HG02970 (cell line): ENCODE data around the gene SLC23A2.
"Not testable (repeated sequence)": the region's sequence is repeated elsewhere in the genome, so short reads cannot be mapped to it uniquely, and the experiment has no call there.

Experiments
- ATAC-seq: cut with Tn5 transposase; IDR thresholded peaks from one replicate; pipeline ENCODE4 v1.9.1; 2021; ENCODE audit warnings: mild to moderate bottlenecking, moderate library complexity, moderate number of reproducible peaks; ENCODE audit not compliant: unreplicated experiment, low FRiP score

Gene SLC23A2

DNA sequence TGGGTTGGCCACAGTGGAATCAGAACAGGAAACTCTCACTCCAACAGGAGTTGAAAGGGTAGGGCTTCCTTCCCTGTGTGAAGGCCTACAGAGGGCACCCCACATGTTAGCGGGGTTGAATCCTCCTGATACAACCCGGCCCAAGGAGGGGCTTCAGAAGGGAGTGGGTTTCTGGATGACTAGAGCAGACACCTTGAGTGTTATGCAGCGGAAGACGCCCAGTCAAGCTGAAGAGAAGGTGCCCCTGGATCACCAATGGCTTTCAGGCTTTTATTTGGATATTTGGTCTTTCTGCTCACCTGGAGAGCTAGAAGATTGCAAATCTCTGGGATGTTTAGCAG is 146.8 kb downstream of the SLC23A2 start:
- no peak for ATAC-seq

- ATAC-seq = no peak
These were observed 147.4 kb downstream of the SLC23A2 start for GRCh38 chr20:4853757-4854560.

DNA sequence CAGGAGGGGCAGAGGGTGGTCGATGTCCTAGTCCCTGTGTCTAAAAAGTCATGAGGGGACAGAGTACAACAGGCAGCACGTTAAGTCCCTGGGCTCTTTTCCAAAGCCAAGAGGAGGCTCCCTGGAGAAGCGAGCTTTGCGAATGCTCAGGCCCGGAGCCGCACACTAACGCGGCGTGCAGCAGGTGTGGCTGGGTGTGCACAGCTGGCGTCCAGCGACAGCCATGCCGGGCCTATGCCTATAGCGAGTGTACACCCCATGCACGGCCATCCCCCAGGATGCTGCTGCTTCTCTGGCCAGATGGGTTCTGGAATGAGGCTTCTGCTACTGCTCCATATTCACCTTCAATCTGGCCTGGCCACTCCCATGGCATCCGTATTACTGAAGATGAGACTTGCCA is 148.3 kb downstream of the SLC23A2 start:
- ATAC-seq = no peak

- ATAC-seq = no peak
These were observed 150.3 kb downstream of the SLC23A2 start for GRCh38 chr20:4850960-4851359.

DNA sequence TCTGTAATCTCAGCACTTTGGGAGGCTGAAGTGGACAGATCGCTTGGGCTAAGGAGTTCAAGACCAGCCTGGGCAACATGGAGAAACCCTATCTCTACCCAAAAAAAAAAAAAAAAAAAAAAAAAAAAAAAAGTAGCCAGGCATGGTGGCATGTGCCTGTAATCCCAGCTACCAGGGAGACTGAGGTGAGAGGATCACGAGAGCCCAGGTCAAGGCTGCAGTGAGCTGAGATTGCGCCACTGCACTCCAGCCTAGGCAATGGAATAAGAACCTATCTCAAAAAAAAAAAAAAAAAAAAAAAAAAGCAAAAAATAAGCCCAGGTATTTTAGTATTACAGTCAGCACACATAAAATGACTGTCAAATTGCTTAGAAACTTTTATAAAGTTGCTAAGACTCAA is 152.5 kb downstream of the SLC23A2 start:
- ATAC-seq = not testable (repeated sequence)

DNA sequence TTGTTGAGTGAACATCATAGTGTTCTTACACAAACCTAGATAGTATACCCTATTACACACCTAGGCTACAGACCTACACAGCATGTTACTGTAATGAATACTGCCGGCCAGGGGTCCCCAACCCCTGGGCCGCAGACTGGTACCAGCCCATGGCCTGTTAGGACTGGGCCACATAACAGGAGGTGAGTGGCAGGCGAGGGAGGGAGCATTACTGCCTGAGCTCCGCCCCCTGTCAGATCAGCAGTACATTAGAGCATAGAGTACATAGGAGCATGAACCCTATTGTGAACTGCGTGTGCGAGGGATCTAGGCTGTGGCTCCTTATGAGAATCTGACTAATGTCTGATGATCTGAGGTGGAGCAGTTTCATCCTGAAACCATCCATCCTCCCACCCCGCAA is 153.3 kb downstream of the SLC23A2 start:
- ATAC-seq = no peak

DNA sequence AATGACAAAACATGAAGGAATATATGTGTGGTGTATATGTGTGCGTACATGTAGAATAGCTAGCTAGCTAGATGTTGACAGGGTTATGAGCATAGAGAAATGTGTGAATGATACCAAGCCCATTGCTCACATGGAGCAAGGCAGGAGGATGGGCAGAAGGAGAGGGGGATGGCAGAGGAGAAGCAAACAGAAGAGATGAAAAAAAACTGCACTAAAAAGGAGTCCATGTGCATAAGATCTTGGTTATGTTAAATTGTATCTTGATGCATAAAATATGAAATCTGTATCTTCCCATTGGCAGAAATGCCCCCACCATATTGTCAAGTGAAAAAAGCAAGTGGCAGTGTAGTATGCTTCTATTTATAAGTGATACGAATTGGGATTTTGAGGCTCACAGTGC is 154.5 kb downstream of the SLC23A2 start:
- ATAC-seq = no peak

GRCh38 chr20:4844751-4845465 is 156.4 kb downstream of the SLC23A2 start:
- no peak for ATAC-seq

GRCh38 chr20:4844325-4844724 is 157.0 kb downstream of the SLC23A2 start:
- ATAC-seq = no peak

DNA sequence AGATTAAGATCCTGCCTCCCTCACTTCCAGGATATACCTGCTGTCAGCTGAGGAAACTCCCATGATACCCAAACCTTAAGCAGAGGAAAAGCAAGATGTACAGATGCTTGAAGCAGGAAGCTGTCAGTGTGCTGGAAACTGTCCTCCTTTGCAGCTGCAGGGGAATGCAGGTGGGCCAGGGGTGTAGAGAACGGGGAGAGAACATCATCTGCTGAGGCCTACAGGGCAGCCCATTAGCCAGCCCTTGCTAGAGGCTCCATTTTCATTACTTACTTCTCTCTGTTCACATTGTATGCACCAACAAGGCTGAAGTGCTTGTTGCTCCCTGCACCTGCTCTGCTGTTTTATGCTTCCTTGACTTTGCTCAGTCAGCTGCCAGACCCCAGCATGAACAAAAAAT is 160.5 kb downstream of the SLC23A2 start:
- no peak for ATAC-seq

- no peak for ATAC-seq
These were observed 162.8 kb downstream of the SLC23A2 start for GRCh38 chr20:4838526-4838925.

DNA sequence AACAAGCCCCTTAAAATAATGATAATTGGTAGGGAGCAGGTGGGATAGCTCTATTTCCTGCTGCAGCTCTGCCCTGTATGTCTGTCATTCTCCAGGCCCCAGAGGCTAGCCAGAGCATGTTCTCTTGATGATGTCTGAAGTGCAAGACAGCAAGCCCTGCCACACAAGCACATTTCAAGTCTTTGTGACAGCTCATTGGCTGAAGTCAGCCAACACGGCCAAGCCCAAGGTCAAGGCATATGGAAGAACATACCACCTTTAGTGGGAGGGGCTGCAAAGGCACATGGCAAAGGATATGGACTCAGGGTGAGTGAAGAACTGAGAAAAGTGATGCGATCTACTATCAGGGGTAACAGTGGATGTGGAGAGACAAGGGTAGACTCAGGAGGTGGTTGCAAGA is 163.6 kb downstream of the SLC23A2 start:
- no peak for ATAC-seq

DNA sequence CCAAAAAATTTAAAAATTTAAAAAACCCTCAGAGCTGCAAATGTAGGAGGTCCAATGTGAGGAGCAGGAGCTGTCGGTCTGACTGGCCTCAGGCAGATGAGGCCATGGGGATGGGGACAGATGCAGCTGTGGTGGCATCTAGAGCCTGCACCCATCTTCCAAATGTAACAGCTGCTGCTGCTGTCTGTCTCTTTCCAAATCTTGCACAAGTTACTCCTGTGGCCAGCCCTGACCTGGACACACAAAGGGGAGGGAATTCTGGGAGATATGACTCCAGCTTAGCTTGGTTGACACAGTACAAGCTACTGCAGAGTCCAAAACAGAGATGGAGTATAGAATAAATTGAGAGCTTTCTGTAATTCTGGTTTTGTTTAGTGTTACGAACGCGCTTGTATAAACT is 164.4 kb downstream of the SLC23A2 start:
- ATAC-seq = no peak

DNA sequence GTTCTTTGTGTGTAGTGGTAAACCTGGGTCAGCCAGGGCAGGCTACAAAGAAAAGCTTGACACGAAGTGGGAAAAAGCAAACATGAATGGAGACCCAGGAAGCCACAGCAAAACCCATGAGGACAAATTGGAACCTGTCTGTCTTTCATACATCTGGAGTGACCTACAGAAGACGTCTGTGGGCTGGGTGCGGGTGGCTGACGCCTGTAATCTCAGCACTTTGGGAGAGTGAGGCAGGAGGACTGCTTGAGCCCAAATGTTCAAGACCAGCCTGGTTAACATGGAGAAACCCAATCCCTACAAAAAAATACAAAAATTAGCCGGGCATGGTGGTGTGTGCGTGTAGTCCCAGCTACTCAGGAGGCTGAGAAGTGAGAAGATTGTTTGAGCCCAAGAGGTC is 164.8 kb downstream of the SLC23A2 start:
- no peak for ATAC-seq

DNA sequence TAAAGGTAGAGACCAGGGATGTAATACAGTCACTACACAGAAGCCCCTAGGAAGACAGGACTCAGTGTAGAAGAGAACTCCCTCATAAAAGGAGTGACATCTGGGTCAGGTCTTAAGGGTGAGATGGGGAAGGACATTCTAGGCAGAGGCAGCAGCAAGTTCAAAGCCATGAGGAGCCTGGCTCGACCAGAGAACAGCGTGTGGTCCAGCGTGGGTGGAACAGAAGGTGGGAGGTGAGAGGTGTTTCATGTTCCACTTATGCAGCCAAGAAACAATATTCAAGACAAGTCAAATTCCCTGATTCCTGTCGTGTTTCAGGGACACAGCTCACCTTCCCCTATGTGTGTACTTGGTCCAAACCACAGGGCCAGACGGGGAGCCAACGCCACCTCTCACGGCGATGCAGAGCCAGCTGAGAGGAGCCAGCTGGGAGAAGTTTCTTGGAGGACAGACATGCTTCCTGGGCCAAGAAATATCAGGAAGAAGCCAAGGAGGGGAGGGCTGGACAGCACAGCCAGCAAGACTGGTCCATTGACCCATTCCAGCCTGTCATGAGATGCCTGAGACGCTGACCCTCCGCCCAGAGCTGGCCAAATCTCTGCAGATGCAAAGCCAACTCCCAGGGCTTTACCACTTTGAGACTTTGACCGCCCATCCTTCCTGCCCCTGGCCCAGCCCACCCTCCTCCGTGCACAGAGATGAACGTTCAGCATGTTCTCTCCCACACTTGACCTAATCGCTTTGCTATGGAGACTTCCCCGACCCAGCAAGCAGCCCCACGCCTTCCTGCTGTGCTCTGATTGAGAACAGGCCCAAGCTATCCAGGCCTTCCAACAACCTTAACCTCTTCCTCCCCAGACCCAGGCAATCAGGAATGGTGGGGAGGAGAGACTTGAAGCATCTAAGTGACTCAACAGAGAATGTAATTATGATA is 165.8 kb downstream of the SLC23A2 start:
- ATAC-seq = no peak

- ATAC-seq = no peak
These were observed 168.1 kb downstream of the SLC23A2 start for GRCh38 chr20:4833074-4833728.

DNA sequence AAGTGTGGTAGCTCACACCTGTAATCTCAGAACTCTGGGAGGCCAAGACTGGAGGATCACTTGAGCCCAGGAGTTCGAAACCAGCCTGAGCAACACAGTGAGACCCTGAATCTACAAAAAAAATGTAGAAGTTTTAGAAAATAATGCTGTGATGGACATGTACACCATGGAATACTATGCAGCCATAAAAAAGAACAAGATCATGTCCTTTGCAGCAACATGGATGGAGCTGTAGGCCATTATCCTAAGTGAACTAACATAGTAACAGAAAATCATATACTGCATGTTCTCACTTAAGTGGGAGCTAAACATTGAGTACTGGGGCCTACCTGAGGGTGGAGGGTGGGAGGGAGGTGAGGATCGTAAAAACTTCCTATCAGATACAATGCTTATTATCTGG is 168.8 kb downstream of the SLC23A2 start:
- no peak for ATAC-seq

DNA sequence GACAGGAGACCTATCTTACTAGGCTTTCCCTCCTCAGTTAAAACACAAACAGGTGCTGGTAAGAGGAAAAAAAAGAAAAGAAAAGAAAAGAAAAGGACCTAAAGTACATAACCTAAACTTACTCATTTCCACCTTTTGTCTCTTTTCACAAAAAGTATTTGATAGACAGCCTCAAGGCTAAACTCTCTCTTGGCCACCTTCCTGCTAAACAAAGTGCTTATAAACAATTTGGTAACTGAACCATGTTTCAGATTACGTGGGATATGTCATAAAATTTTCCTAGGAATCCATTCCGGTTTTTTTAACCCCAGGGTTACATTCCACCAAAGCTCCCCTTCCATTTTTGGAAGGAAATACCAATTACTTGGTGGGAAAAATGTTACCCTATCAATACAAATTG is 170.6 kb downstream of the SLC23A2 start:
- ATAC-seq = no peak

DNA sequence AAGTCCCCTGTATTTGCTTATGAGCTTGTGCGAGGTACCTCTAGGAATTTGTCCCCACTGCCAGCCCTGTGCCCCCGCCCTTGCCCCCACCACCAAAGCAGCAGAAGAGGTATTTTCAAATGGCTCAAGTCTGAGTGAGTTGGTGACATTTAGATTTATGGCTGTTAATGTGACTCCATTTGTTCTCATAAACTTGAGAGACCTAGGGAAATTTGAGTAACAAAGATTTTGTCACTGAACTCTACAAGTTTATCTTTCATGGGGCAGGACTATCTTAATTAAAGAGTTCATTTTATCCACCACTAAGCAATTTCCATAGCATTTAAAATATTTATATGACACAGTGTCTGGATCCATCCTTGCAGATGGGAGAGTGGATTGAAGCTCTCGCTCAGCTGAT is 171.1 kb downstream of the SLC23A2 start:
- ATAC-seq = no peak

GRCh38 chr20:4829514-4830215 is 171.6 kb downstream of the SLC23A2 start:
- no peak for ATAC-seq
